RKO (cell line): ENCODE results near the gene ZNF597.

Experiments used
- DNase-seq: peaks from one replicate; pipeline ENCODE4 v3.0.0-alpha.2; 2016; ENCODE audit warnings: low spot score

Gene ZNF597

GRCh38 chr16:3454631-3455147 is 11.4 kb upstream of the ZNF597 start:
- no peak for DNase-seq

- peak; percentile 52 for DNase-seq
Observed at GRCh38 chr16:3454093-3454492, 10.8 kb upstream of the ZNF597 start.

GRCh38 chr16:3444032-3444388 is 706 bp upstream of the ZNF597 start:
- DNase-seq, result peak; percentile 92

- DNase-seq, result no peak
Observed at GRCh38 chr16:3439637-3440036, 3.7 kb downstream of the ZNF597 start.

GRCh38 chr16:3434373-3434772 is 8.9 kb downstream of the ZNF597 start:
- DNase-seq, result no peak

GRCh38 chr16:3431779-3432219 is 11.5 kb downstream of the ZNF597 start:
- DNase-seq, result no peak

- DNase-seq, result no peak
Observed at GRCh38 chr16:3413730-3414379, 29.4 kb downstream of the ZNF597 start.

GRCh38 chr16:3408561-3409197 is 34.6 kb downstream of the ZNF597 start:
- no peak for DNase-seq

- DNase-seq, result peak; percentile 76
Observed at GRCh38 chr16:3401719-3402397, 41.4 kb downstream of the ZNF597 start.

- DNase-seq, result peak; percentile 100
Observed at GRCh38 chr16:3400779-3401688, 42.3 kb downstream of the ZNF597 start, which contains the start of the genes ZNF174 and ZSCAN32. Gene ZNF174, plus strand, starts transcription at chr16:3401215. Its CDS starts 790 bp downstream, at chr16:3402005. Gene ZSCAN32, minus strand, starts transcription at chr16:3401004. Its CDS starts 3,447 bp downstream, at chr16:3397557.

- no peak for DNase-seq
Observed at GRCh38 chr16:3400446-3400778, 42.9 kb downstream of the ZNF597 start.

GRCh38 chr16:3389663-3390338 is 53.5 kb downstream of the ZNF597 start:
- no peak for DNase-seq

- no peak for DNase-seq
Observed at GRCh38 chr16:3388325-3388724, 55.0 kb downstream of the ZNF597 start.

GRCh38 chr16:3383045-3383448 is 60.3 kb downstream of the ZNF597 start:
- DNase-seq, result no peak
